Ramos (cell line): ENCODE results near the gene GAPVD1.
"Not testable (repeated sequence)": the region's sequence is repeated elsewhere in the genome, so short reads cannot be mapped to it uniquely, and the experiment has no call there.

Source experiments
- in situ Hi-C: fragments of 300-500 bp; cut with MboI; formaldehyde crosslinking; loops from one replicate; pipeline ENCODE4 v1.14.3; 2022; ENCODE audit warnings: low sequenced_read_pairs; ENCODE audit not compliant: unreplicated experiment

Gene GAPVD1, protein sequence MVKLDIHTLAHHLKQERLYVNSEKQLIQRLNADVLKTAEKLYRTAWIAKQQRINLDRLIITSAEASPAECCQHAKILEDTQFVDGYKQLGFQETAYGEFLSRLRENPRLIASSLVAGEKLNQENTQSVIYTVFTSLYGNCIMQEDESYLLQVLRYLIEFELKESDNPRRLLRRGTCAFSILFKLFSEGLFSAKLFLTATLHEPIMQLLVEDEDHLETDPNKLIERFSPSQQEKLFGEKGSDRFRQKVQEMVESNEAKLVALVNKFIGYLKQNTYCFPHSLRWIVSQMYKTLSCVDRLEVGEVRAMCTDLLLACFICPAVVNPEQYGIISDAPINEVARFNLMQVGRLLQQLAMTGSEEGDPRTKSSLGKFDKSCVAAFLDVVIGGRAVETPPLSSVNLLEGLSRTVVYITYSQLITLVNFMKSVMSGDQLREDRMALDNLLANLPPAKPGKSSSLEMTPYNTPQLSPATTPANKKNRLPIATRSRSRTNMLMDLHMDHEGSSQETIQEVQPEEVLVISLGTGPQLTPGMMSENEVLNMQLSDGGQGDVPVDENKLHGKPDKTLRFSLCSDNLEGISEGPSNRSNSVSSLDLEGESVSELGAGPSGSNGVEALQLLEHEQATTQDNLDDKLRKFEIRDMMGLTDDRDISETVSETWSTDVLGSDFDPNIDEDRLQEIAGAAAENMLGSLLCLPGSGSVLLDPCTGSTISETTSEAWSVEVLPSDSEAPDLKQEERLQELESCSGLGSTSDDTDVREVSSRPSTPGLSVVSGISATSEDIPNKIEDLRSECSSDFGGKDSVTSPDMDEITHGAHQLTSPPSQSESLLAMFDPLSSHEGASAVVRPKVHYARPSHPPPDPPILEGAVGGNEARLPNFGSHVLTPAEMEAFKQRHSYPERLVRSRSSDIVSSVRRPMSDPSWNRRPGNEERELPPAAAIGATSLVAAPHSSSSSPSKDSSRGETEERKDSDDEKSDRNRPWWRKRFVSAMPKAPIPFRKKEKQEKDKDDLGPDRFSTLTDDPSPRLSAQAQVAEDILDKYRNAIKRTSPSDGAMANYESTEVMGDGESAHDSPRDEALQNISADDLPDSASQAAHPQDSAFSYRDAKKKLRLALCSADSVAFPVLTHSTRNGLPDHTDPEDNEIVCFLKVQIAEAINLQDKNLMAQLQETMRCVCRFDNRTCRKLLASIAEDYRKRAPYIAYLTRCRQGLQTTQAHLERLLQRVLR (N-terminal part only)

GRCh38 chr9:125261501-125262293 is at the start of gene GAPVD1:
TSS of gene GAPVD1 (plus strand) at chr9:125261826. CDS start at chr9:125298922, 37,096 bp downstream.
- in situ Hi-C loops = no loop called here

DNA sequence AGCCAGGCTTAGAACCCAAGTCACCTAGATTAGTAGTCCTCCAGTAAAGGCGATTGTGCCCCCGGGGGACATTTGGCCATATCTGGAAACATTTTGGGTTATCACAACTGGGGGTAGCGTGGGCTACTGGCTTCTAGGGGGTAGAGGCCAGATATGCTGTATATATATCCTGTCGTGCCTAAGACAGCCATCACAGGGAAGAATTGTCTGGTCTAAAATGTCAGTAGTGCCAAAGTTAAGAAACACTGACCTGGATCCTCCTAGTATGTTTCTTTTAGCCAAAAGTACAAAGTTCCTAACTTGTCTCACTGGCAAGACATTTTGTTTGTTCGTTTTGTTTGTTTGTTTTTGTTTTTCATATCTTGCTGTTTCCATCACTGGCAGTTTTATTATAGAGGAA is 47.4 kb upstream of the GAPVD1 start:
- in situ Hi-C loops = no loop called here

GRCh38 chr9:125218621-125219020 is 43.0 kb upstream of the GAPVD1 start:
- in situ Hi-C loops = no loop called here

- in situ Hi-C loops = not testable (repeated sequence)
Observed at GRCh38 chr9:125224858-125225257, 36.8 kb upstream of the GAPVD1 start.

- in situ Hi-C loops = no loop called here
Observed at GRCh38 chr9:125227761-125228160, 33.9 kb upstream of the GAPVD1 start.

DNA sequence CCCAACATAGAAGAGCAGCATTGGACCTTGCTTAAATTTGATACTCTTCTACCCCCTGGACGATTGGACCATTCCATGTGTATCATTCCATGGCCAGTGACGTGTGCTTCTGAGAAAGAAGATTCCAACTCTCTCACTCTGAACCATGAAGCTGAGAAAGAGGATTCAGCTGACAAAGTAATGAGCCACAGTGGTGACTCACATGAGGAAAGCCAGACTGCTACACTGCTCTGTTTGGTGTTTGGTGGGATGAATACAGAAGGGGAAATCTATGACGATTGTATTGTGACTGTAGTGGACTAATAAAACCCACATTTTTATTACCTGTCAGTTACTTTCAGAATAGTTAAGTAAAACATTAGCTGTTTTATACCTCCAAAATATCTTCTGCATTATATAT is 27.9 kb upstream of the GAPVD1 start:
- in situ Hi-C loops = no loop called here

- in situ Hi-C loops = not testable (repeated sequence)
Observed at GRCh38 chr9:125234099-125234498, 27.5 kb upstream of the GAPVD1 start.

- in situ Hi-C loops = no loop called here
Observed at GRCh38 chr9:125235804-125236519, 25.7 kb upstream of the GAPVD1 start.

GRCh38 chr9:125236520-125237159 is 25.0 kb upstream of the GAPVD1 start:
- in situ Hi-C loops = not testable (repeated sequence)

DNA sequence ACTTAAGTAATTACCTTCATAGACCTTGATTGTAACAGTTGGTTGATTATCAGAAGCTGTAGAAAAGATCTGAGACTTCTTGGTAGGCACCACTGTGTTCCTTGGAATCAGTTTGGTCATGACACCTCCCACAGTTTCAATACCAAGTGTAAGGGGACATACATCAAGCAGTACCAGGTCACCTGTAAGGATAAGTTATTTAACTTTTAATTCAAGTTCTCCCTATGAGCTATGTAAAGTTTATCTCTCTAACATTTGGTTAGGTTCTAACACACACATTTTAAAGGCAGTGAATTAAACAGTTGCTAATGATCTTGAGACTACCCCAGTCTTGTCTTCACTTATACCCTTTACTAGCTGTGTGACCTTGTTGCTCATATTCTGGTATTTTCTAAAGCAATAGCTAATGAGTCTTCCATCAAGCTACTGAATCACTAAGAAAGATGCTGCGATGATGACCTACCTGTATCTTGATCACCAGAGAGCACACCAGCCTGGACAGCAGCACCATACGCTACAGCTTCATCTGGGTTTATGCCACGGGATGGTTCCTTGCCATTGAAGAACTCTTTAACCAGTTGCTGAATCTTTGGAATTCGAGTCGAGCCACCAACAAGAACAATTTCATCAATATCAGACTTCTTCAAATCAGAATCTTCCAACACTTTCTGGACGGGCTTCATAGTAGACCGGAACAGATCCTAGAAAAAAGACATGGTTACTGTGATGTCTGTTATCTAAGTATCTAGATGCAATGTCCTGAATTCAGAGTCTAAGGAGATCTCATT is 23.3 kb upstream of the GAPVD1 start:
- in situ Hi-C loops = no loop called here

GRCh38 chr9:125238915-125239446 is 22.6 kb upstream of the GAPVD1 start:
- in situ Hi-C loops = no loop called here

- in situ Hi-C loops = no loop called here
Observed at GRCh38 chr9:125239631-125240597, 21.7 kb upstream of the GAPVD1 start.

- in situ Hi-C loops = no loop called here
Observed at GRCh38 chr9:125240649-125240999, 21.0 kb upstream of the GAPVD1 start.

DNA sequence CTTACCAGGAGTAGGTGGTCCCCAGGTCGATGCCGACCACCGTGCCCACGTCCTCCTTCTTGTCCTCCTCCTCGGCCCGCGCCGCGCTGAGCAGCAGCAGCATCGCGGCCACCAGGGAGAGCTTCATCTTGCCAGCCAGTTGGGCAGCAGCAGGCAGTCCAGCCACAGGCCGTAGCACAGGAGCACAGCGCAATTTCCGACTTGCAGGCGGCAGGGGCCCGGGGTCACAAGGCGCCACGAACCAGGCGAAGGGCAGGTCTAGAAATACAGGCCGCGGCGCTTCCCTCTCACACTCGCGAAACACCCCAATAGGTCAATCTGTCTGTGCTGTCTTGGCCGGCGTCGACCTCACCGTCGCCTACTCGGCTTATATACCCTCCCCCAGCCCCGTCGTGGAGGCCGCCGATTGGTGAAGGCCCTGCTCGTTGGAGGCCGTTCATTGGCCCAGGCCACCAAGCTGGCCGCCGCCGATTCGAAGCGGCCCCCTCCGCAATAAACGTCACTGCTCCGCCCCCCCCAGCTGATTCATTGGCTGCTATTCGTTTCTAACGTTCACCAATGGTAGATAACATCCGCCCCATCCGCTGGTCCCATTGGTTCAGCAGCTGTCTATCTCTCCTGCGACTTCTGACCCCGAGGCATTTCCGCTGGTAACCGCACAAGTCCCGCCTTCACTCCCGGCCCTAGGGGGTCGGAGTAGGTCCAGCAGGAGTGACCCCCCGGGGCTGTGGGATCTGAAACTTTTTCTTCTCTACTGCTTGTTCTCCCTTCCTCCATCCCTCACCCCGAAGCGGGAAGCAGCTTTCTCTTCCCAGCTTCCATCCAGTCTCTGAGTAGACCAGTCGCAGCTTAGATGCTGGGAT is 20.4 kb upstream of the GAPVD1 start, which contains the start of gene HSPA5:
Gene HSPA5 (minus strand): TSS at position 344 of the 863 bp plus-strand sequence. CDS start 217 bp downstream, at position 127.
- in situ Hi-C loops = no loop called here

DNA sequence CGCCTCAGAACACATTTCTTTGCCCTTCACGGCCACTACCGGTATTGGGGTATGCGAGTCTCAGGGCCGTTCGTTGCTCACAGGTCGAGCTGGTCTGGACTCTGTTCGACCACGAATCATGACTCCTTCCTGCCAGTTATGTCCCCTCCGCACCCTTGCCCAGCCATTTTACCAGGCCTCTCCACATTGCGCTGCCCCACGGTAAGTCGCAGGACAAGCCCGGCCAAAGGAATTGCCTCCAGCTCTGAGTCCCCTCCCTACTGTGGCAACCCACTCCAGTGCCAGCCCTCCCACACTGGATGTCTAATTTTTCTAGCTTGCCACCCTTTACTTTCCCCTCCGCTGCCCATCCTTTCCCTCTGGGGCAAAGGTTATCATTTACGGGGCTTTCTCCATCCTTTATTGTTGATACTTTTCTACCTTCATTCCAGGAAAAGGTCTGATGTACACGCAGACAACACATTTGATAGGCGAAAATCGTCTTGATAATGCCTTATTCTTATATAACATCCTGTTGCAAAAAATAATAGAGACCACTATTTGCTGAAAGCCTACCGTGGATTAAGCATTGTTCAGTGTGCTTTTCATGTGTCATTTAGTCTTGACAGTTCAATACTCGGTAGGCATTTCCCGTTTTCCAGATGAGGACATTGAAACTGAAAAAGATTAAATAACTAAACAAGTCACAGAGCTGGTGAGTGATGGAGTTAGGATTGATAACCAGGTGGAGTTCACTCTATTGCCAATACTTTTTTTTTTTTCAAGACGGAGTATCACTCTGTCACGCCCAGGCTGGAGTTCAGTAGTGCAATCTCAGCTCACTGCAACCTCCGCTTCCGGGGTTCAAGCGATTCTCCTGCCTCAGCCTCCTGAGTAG is 19.5 kb upstream of the GAPVD1 start:
- in situ Hi-C loops = no loop called here
